Peyer's patch (tissue), 4 donors: ENCODE results near the gene GNS. TPM values are rescaled to one million over a fixed set of nuclear protein-coding genes. Genes with fewer than 3 reads are reported as not detected.

Experiments used
- DNase-seq, 3 donors: peaks; one replicate each; pipeline ENCODE4 v3.0.0-alpha.2; 2017 to 2019
- H3K27ac ChIP-seq, 4 donors: fragments of 200-600 bp; sonication (generic); one replicate each; pipeline ENCODE4 v1.5.1; 2016 to 2019
- H3K27me3 ChIP-seq, 2 donors: fragments of 200-600 bp; sonication (generic); one replicate each; pipeline ENCODE4 v1.5.1; 2019
- H3K36me3 ChIP-seq, 3 donors: fragments of 200-600 bp; sonication (generic); one replicate each; pipeline ENCODE4 v1.5.1; 2016 to 2019
- H3K4me1 ChIP-seq, 4 donors: fragments of 200-600 bp; sonication (generic); one replicate each; pipeline ENCODE4 v1.5.1; 2016 to 2019
- H3K4me3 ChIP-seq, 4 donors: fragments of 200-600 bp; sonication (generic); 1 replicate in 3 of 4; 2 replicates in 1 of 4; pipeline ENCODE4 v1.5.1; 2016 to 2019; ENCODE audit warnings: mild to moderate bottlenecking in 1 of 4
- H3K9me3 ChIP-seq, 4 donors: fragments of 200-600 bp; sonication (generic); one replicate each; pipeline ENCODE4 v1.5.1; 2016 to 2019; ENCODE audit warnings: mild to moderate bottlenecking in 1 of 4
- CTCF ChIP-seq, 6 experiments: fragments of 450-650 bp in 4 of 6; fragments of 200-600 bp in 2 of 6; sonication (generic) in 1 of 6; IDR thresholded peaks; one replicate each; pipeline ENCODE4 v1.5.1; 2017 to 2019; ENCODE audit warnings: antibody characterized with exemption in 6 of 6, mild to moderate bottlenecking in 3 of 6, moderate library complexity in 1 of 6
- POLR2A ChIP-seq, 2 donors: fragments of 450-650 bp; IDR thresholded peaks; one replicate each; pipeline ENCODE4 v1.5.1; 2017; ENCODE audit warnings: antibody characterized with exemption in 2 of 2, mild to moderate bottlenecking in 2 of 2, moderate library complexity in 2 of 2
- total RNA-seq, 4 donors: library from RNA; depleted of rRNA; stranded (reverse); fragments of >200 nt; gene quantifications; one replicate each; pipeline ENCODE4 v1.1.0, GENCODE V29; 2016

The GNS gene
- total RNA-seq, 4 donors from 2014 or later, result 19.8 to 146 (median 102) TPM

- TF ChIP-seq POLR2A (IDR thresholded peaks at IDR 0.05) (no peak), CTCF (IDR thresholded peaks at IDR 0.05) (no peak)
- Histone ChIP-seq H3K27me3 (no peaks in the 10 kb centered on the region), H3K9me3 (no peaks in the 10 kb centered on the region), H3K4me3 (no peak overlapping the region), H3K4me1 (no peaks in the 10 kb centered on the region), H3K36me3 (no peaks in the 10 kb centered on the region), H3K27ac (no peak overlapping the region)
- DNase-seq, result no peak
These were observed 42.2 kb upstream of the GNS start for GRCh38 chr12:64801381-64801780.

GRCh38 chr12:64800640-64801039 is 41.4 kb upstream of the GNS start:
- Histone ChIP-seq H3K4me1 (no peaks in the 10 kb centered on the region), H3K36me3 (no peaks in the 10 kb centered on the region), H3K27ac (no peak overlapping the region), H3K4me3 (no peak overlapping the region), H3K27me3 (no peaks in the 10 kb centered on the region), H3K9me3 (no peaks in the 10 kb centered on the region)
- DNase-seq, result no peak
- no peak for TF ChIP-seq POLR2A (IDR thresholded peaks at IDR 0.05)
- TF ChIP-seq CTCF (IDR thresholded peaks at IDR 0.05), result no peak

GRCh38 chr12:64798165-64798564 is 39.0 kb upstream of the GNS start:
- no peaks in the 10 kb centered on the region for H3K9me3 ChIP-seq
- no peak overlapping the region for H3K4me3 ChIP-seq
- DNase-seq, result no peak
- H3K27ac ChIP-seq, result no peak overlapping the region
- H3K4me1 ChIP-seq, result no peaks in the 10 kb centered on the region
- no peaks in the 10 kb centered on the region for H3K27me3 ChIP-seq
- no peaks in the 10 kb centered on the region for H3K36me3 ChIP-seq
- TF ChIP-seq CTCF (IDR thresholded peaks at IDR 0.05) (no peak), POLR2A (IDR thresholded peaks at IDR 0.05) (no peak)

GRCh38 chr12:64797156-64797555 is 38.0 kb upstream of the GNS start:
- Histone ChIP-seq H3K27ac (no peak overlapping the region), H3K27me3 (no peaks in the 10 kb centered on the region)
- no peak for DNase-seq

GRCh38 chr12:64796205-64796845 is 37.1 kb upstream of the GNS start:
- Histone ChIP-seq H3K9me3 (no peaks in the 10 kb centered on the region), H3K36me3 (no peaks in the 10 kb centered on the region), H3K27me3 (no peaks in the 10 kb centered on the region), H3K27ac (no peak overlapping the region), H3K4me1 (no peaks in the 10 kb centered on the region), H3K4me3 (no peak overlapping the region)
- TF ChIP-seq CTCF (IDR thresholded peaks at IDR 0.05), result peak; percentile 38 to 95 (median 78)
- TF ChIP-seq POLR2A (IDR thresholded peaks at IDR 0.05), result no peak
- peak in 2 of 3 donors; percentile 40 to 80 for DNase-seq

More at GRCh38 chr12:64797156-64797555, 38.0 kb upstream of the GNS start:
- Histone ChIP-seq H3K4me3 (no peak overlapping the region), H3K4me1 (no peaks in the 10 kb centered on the region), H3K36me3 (no peaks in the 10 kb centered on the region), H3K9me3 (no peaks in the 10 kb centered on the region)
- no peak for TF ChIP-seq POLR2A (IDR thresholded peaks at IDR 0.05)
- no peak for TF ChIP-seq CTCF (IDR thresholded peaks at IDR 0.05)

- no peak for DNase-seq
- TF ChIP-seq POLR2A (IDR thresholded peaks at IDR 0.05) (no peak), CTCF (IDR thresholded peaks at IDR 0.05) (no peak)
- Histone ChIP-seq H3K4me1 (no peaks in the 10 kb centered on the region), H3K4me3 (no peak overlapping the region), H3K9me3 (no peaks in the 10 kb centered on the region), H3K36me3 (no peaks in the 10 kb centered on the region), H3K27me3 (no peaks in the 10 kb centered on the region), H3K27ac (no peak overlapping the region)
These were observed 35.1 kb upstream of the GNS start for GRCh38 chr12:64794305-64794704.
